Right cardiac atrium (tissue), 5 donors: ENCODE measurements around the gene WNT11. TPM values are rescaled to one million over a fixed set of nuclear protein-coding genes. Genes with fewer than 3 reads are reported as not detected.
"Not testable (repeated sequence)": the region's sequence is repeated elsewhere in the genome, so short reads cannot be mapped to it uniquely, and the experiment has no call there.

Experiments used
- ATAC-seq, 2 donors: fragments of 200-7000 bp; cut with Tn5 transposase; one replicate each; pipeline versions ENCODE4 v1.8.0 to v1.9.1; 2020; ENCODE audit warnings: moderate library complexity in 2 of 2, mild to moderate bottlenecking in 1 of 2
- DNase-seq, 3 donors: peaks; one replicate each; pipeline ENCODE4 v3.0.0-alpha.2; 2020
- H3K27ac ChIP-seq: one replicate; pipeline ENCODE4 v1.5.1; 2013; ENCODE audit warnings: mild to moderate bottlenecking, low read length, control low read depth, moderate library complexity
- H3K27me3 ChIP-seq: one replicate; pipeline ENCODE4 v1.6.1; 2013; ENCODE audit not compliant: control insufficient read depth, insufficient read depth
- H3K4me1 ChIP-seq: one replicate; pipeline ENCODE4 v1.6.1; 2013; ENCODE audit warnings: low read length; ENCODE audit not compliant: control insufficient read depth, insufficient read depth
- H3K4me3 ChIP-seq: one replicate; pipeline ENCODE4 v1.5.1; 2013; ENCODE audit warnings: low read length, control low read depth
- H3K9me3 ChIP-seq: one replicate; pipeline ENCODE4 v1.6.1; 2013; ENCODE audit warnings: low read length; ENCODE audit not compliant: control insufficient read depth
- WGBS: extraction: QIAGEN DNeasy Blood & Tissue Kit; methylation state at CpG from one replicate; pipeline ENCODE4 v1.1.7; 2013; 5-methylcytosine and 5-hydroxymethylcytosine counted together
- intact Hi-C, 4 donors: fragments of 100-400 bp; cut with DNase I; formaldehyde crosslinking; loops; one replicate each; pipeline versions ENCODE4 v1.11.0 to v1.14.0; 2022 to 2023
- polyA plus RNA-seq: library from polyadenylated mRNA; stranded (reverse); fragments of 200-250 nt; gene quantifications from one replicate; pipeline ENCODE4 v1.2.3, GENCODE V29; 2013
- total RNA-seq, 4 donors: library from RNA; stranded (reverse); fragmentation: NEBNext Ultra II Directional; extraction: Animal tissue kit (Norgen Biotek cat#: 25700); gene quantifications; one replicate each; pipeline ENCODE4 v1.2.1, GENCODE V29; 2021
- donor health status: healthy with polysubstance abuse.
- donor health status: DM: no; HTN: yes; CAD: no.
- donor health status: DM: no; HTN: no; CAD: no.
- donor health status: DM: no; HTN: yes; CAD: no; lungs with severe emphysema.
- donor health status: DM: yes; HTN: yes; CAD: no.

Gene WNT11
- total and polyA plus RNA-seq, 5 donors = 2.1 to 7.1 (median 2.9) TPM

GRCh38 chr11:76198691-76199090 is 7.6 kb downstream of the WNT11 start:
- H3K4me1 ChIP-seq, intact Hi-C loops, H3K9me3 ChIP-seq, H3K27me3 ChIP-seq, H3K27ac ChIP-seq, H3K4me3 ChIP-seq, ATAC-seq: not testable (repeated sequence)
- 95% methylated on average over 6 of the region's 6 CpGs for WGBS
- DNase-seq = peak in 1 of 3 donors; percentile 10

DNA sequence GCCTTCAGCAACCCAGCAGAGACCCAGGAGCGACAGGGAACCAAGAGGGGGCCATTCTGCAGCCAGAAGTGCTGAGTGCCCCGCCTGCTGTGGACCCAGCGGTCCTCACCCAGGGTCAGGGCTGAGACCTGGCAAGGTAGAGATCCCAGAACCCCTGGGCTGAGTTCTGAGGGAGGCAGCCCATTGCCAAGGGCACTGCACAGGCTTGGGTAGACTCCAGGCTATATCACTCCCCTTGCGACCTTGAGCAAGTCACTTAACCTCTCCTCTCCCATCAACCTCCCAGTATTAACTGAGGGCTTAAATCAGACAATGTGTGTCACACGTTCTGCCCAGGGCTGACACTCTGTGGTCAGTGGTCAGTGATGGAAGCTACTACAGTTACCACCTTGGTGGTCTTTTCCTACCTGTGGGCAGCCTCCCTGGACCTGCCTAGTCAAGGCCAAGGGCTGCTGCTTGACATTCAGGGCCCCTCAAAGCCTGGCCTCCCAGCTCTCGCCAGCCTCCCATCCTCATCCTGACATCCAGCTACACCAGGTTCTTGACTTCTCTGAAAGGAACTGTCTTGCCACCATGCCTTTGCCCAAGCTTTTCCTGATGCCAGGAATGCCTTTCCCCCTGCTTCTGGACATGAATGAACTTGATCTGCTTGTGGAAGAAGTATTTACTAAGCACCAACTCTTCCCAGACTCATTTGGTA is 8.2 kb downstream of the WNT11 start:
- H3K4me3 ChIP-seq = no peak overlapping the region
- ATAC-seq = no peak
- no peak overlapping the region for H3K27ac ChIP-seq
- H3K4me1 ChIP-seq = no peaks in the 10 kb centered on the region
- no peaks in the 10 kb centered on the region for H3K27me3 ChIP-seq
- intact Hi-C loops = no loop called here
- WGBS = 88% methylated on average over 6 of the region's 6 CpGs
- peak in 1 of 3 donors; percentile 6 for DNase-seq
- no peaks in the 10 kb centered on the region for H3K9me3 ChIP-seq

DNA sequence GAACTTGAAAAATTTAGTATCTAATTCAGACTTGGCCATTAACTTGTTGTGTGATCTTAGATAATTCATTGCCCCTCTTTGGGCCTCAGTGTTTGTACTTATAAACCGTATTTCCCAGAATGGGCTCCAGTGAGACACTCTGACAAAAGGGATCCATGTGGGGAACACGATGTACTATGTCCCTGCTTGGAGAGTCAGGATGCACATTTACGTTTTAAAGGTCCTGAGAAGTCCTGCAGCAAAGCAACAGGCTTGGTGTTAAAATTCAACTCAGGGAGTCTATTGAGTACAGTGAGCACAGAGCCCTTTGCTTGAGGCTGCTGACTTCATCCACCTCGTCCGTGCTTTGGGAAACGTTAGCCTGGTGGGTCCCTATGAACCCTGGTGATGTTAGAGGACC is 9.0 kb downstream of the WNT11 start:
- DNase-seq = no peak
- 90% methylated on average over 6 of the region's 6 CpGs for WGBS

DNA sequence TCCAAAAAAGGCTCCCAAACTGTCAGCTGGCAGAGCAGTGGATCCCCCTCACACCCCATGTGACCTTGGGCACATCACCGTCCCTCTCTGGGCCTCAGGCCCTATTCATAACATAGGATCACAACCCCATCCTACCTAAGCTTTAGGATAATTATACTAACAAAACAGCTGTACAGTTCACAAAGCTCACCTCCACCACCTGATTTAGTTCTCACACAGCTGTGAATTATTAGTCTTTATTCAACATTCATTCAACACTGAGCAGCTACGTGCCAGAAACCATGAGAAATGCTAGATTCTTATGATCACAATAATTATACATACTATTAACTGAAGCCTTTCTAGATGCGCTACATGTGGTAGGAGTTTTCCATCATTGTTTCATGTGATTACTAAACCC is 9.5 kb downstream of the WNT11 start:
- WGBS = 95% methylated on average over 3 of the region's 3 CpGs
- no peaks in the 10 kb centered on the region for H3K9me3 ChIP-seq
- ATAC-seq (no peak), DNase-seq (no peak)
- intact Hi-C loops = no loop called here
- no peak overlapping the region for H3K4me3 ChIP-seq
- no peak overlapping the region for H3K27ac ChIP-seq
- no peaks in the 10 kb centered on the region for H3K4me1 ChIP-seq
- H3K27me3 ChIP-seq = no peaks in the 10 kb centered on the region

More for the DNA sequence above, 9.0 kb downstream of the WNT11 start:
- no peak overlapping the region for H3K27ac ChIP-seq
- no peaks in the 10 kb centered on the region for H3K27me3 ChIP-seq
- no peak overlapping the region for H3K4me3 ChIP-seq
- ATAC-seq = no peak
- intact Hi-C loops = no loop called here
- H3K9me3 ChIP-seq = no peaks in the 10 kb centered on the region
- H3K4me1 ChIP-seq = no peaks in the 10 kb centered on the region

- intact Hi-C loops = no loop called here
- DNase-seq = peak in 1 of 3 donors; percentile 40
- WGBS = 75% methylated on average over 21 of the region's 21 CpGs
- no peak for ATAC-seq
- Histone ChIP-seq H3K27me3 (no peaks in the 10 kb centered on the region), H3K9me3 (no peaks in the 10 kb centered on the region), H3K4me1 (no peaks in the 10 kb centered on the region), H3K27ac (no peak overlapping the region), H3K4me3 (no peak overlapping the region)
These were observed 11.2 kb downstream of the WNT11 start for GRCh38 chr11:76194872-76195668.

DNA sequence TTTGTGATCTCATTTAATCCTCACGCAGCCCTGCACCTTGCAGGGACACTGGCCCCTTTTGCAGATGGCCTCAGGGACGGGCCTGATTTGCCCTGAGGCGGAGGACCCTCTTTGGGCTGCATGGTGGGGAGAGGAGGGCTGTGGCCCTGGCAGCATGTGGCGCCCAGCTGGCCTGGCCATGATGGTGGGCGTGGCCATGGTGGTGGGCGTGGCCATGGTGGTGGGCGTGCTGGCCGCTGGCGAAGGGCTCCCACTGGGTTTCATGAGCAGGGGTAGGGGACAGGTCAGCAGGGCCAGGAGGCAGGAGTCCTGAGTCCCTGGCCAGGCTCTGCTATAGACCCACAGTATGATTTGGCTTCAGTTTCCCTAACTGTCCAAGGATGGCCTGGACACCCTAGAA is 13.1 kb downstream of the WNT11 start:
- Histone ChIP-seq H3K27me3 (no peaks in the 10 kb centered on the region), H3K9me3 (no peaks in the 10 kb centered on the region), H3K4me1 (no peaks in the 10 kb centered on the region), H3K4me3 (no peak overlapping the region), H3K27ac (no peak overlapping the region)
- ATAC-seq = no peak
- no peak for DNase-seq
- 79% methylated on average over 9 of the region's 9 CpGs for WGBS
- intact Hi-C loops = no loop called here

DNA sequence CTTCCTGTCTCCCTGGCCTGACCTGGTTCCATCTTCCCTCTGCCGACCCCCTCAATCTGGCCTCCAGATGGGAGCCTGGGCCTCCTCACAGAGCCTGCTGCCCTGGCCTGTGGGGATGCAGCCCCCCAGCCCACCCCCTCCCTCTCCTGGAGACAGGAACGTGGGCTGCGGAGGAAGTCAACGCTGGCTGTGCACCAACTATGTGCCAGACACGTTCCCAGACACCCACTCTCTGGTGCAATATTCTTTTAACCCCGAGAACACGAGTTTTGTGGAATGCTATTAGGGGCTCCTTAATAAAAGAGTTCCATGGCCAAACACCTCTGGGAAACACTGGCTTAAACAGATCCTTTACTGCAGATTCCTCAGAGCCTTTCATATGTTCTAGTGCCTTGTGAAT is 15.9 kb downstream of the WNT11 start:
- Histone ChIP-seq H3K9me3 (no peaks in the 10 kb centered on the region), H3K4me1 (peaks cover 2% of the 10 kb centered on the region), H3K4me3 (no peak overlapping the region), H3K27me3 (no peaks in the 10 kb centered on the region), H3K27ac (no peak overlapping the region)
- 16% methylated on average over 7 of the region's 7 CpGs for WGBS
- ATAC-seq = no peak
- intact Hi-C loops = no loop called here
- no peak for DNase-seq

- no peak for DNase-seq
- H3K9me3 ChIP-seq = no peaks in the 10 kb centered on the region
- no peak for ATAC-seq
- 75% methylated on average over 6 of the region's 6 CpGs for WGBS
- H3K4me3 ChIP-seq = no peak overlapping the region
- no peak overlapping the region for H3K27ac ChIP-seq
- intact Hi-C loops = no loop called here
- peaks cover 6% of the 10 kb centered on the region for H3K4me1 ChIP-seq
- no peaks in the 10 kb centered on the region for H3K27me3 ChIP-seq
These were observed 16.6 kb downstream of the WNT11 start for GRCh38 chr11:76189682-76190081.

GRCh38 chr11:76188873-76189272 is 17.4 kb downstream of the WNT11 start:
- H3K27me3 ChIP-seq = no peaks in the 10 kb centered on the region
- no peak for DNase-seq
- intact Hi-C loops = no loop called here
- no peak for ATAC-seq
- H3K27ac ChIP-seq = no peak overlapping the region
- H3K4me3 ChIP-seq = no peak overlapping the region
- H3K4me1 ChIP-seq = peaks cover 8% of the 10 kb centered on the region
- no peaks in the 10 kb centered on the region for H3K9me3 ChIP-seq
- 95% methylated on average over 4 of the region's 4 CpGs for WGBS

GRCh38 chr11:76186776-76187279 is 19.5 kb downstream of the WNT11 start:
- no peak overlapping the region for H3K4me3 ChIP-seq
- WGBS = 77% methylated on average over 21 of the region's 21 CpGs
- intact Hi-C loops = no loop called here

GRCh38 chr11:76185931-76186401 is 20.3 kb downstream of the WNT11 start:
- H3K27me3 ChIP-seq = no peaks in the 10 kb centered on the region
- peaks cover 8% of the 10 kb centered on the region for H3K4me1 ChIP-seq
- H3K9me3 ChIP-seq = no peaks in the 10 kb centered on the region
- H3K4me3 ChIP-seq = no peak overlapping the region
- peak overlapping the region; percentile 54 for H3K27ac ChIP-seq
- intact Hi-C loops = no loop called here
- ATAC-seq (peak; percentile 50 to 60), DNase-seq (peak; percentile 78 to 91 (median 91))
- 28% methylated on average over 15 of the region's 15 CpGs for WGBS

More at GRCh38 chr11:76186776-76187279, 19.5 kb downstream of the WNT11 start:
- Histone ChIP-seq H3K4me1 (peaks cover 8% of the 10 kb centered on the region), H3K9me3 (no peaks in the 10 kb centered on the region), H3K27ac (no peak overlapping the region), H3K27me3 (no peaks in the 10 kb centered on the region)
- ATAC-seq = peak in 1 of 2 donors; percentile 6
- DNase-seq = peak in 2 of 3 donors; percentile 69 to 72
